SK-N-SH treated with all-trans-retinoic acid at 6 μM for 48 hours (cell line): Measurements from ENCODE around the gene WFDC10A.
A peak's percentile ranks its signal among the peaks of the same experiment; 100 is the strongest.

Source experiments
- ATAC-seq: fragments of 200-7000 bp; cut with Tn5 transposase; 3 replicates; pipeline ENCODE4 v1.9.1; 2020; ENCODE audit warnings: mild to moderate bottlenecking, moderate library complexity
- ARNTL ChIP-seq: fragments of 450-650 bp; formaldehyde crosslinking; IDR thresholded peaks from 2 replicates; pipeline ENCODE4 v1.5.0; 2020; ENCODE audit warnings: low read depth, mild to moderate bottlenecking, moderate library complexity, borderline replicate concordance
- CREB5 ChIP-seq: fragments of 250-450 bp; sonication (Bioruptor Pico); IDR thresholded peaks from 2 replicates; pipeline ENCODE4 v1.5.1; 2020; ENCODE audit warnings: low read depth, mild to moderate bottlenecking, moderate library complexity
- CSDC2 ChIP-seq: fragments of 250-450 bp; sonication (Bioruptor Pico); IDR thresholded peaks from 2 replicates; pipeline ENCODE4 v1.5.0; 2020; ENCODE audit warnings: mild to moderate bottlenecking, moderate library complexity
- CSRNP3 ChIP-seq: fragments of 250-450 bp; sonication (Bioruptor Pico); IDR thresholded peaks from 2 replicates; pipeline ENCODE4 v1.5.1; 2021; ENCODE audit warnings: mild to moderate bottlenecking, moderate library complexity
- ESRRG ChIP-seq: fragments of 250-450 bp; sonication (Bioruptor Pico); IDR thresholded peaks from 2 replicates; pipeline ENCODE4 v1.6.1; 2021; ENCODE audit warnings: mild to moderate bottlenecking
- GLIS3 ChIP-seq: fragments of 250-450 bp; sonication (Bioruptor Pico); IDR thresholded peaks from 2 replicates; pipeline ENCODE4 v1.5.0; 2020; ENCODE audit warnings: mild to moderate bottlenecking, moderate library complexity
- ISL1 ChIP-seq: fragments of 250-450 bp; sonication (Bioruptor Pico); IDR thresholded peaks from 2 replicates; pipeline ENCODE4 v2.1.2; 2022; ENCODE audit warnings: mild to moderate bottlenecking, moderate library complexity
- OSR1 ChIP-seq: fragments of 250-450 bp; sonication (Bioruptor Pico); IDR thresholded peaks from 2 replicates; pipeline ENCODE4 v1.8.0; 2022; ENCODE audit warnings: moderate library complexity, mild to moderate bottlenecking, inconsistent platforms
- PATZ1 ChIP-seq: fragments of 250-450 bp; sonication (Bioruptor Pico); IDR thresholded peaks from 2 replicates; pipeline ENCODE4 v1.8.0; 2020; ENCODE audit warnings: mild to moderate bottlenecking, moderate library complexity, borderline replicate concordance
- PPARA ChIP-seq: fragments of 250-450 bp; sonication (Bioruptor Pico); IDR thresholded peaks from 2 replicates; pipeline ENCODE4 v1.5.0; 2020; ENCODE audit warnings: mild to moderate bottlenecking, borderline replicate concordance
- RARB ChIP-seq: fragments of 250-450 bp; sonication (Bioruptor Pico); IDR thresholded peaks from 2 replicates; pipeline ENCODE4 v1.8.0; 2021; ENCODE audit warnings: mild to moderate bottlenecking, moderate library complexity
- SNAI2 ChIP-seq: fragments of 250-450 bp; sonication (Bioruptor Pico); IDR thresholded peaks from 2 replicates; pipeline ENCODE4 v1.5.0; 2020; ENCODE audit warnings: mild to moderate bottlenecking, moderate library complexity
- TCF4 ChIP-seq: fragments of 250-450 bp; sonication (Bioruptor Pico); IDR thresholded peaks from 2 replicates; pipeline ENCODE4 v1.8.0; 2021; ENCODE audit warnings: mild to moderate bottlenecking, moderate library complexity, borderline replicate concordance
- TOX ChIP-seq: fragments of 250-450 bp; sonication (Bioruptor Pico); IDR thresholded peaks from 2 replicates; pipeline ENCODE4 v1.8.0; 2021; ENCODE audit warnings: mild to moderate bottlenecking, moderate library complexity, borderline replicate concordance
- TSHZ2 ChIP-seq: fragments of 250-450 bp; sonication (Bioruptor Pico); IDR thresholded peaks from 2 replicates; pipeline ENCODE4 v1.5.0; 2020; ENCODE audit warnings: mild to moderate bottlenecking, moderate library complexity
- ZC3H10 ChIP-seq: fragments of 250-450 bp; sonication (Bioruptor Pico); IDR thresholded peaks from 2 replicates; pipeline ENCODE4 v1.5.1; 2021; ENCODE audit warnings: mild to moderate bottlenecking, moderate library complexity
- ZFP3 ChIP-seq: fragments of 250-450 bp; sonication (Bioruptor Pico); IDR thresholded peaks from 2 replicates; pipeline ENCODE4 v1.5.0; 2020; ENCODE audit warnings: mild to moderate bottlenecking, moderate library complexity
- ZFP30 ChIP-seq: fragments of 450-650 bp; formaldehyde crosslinking; IDR thresholded peaks from 2 replicates; pipeline ENCODE4 v1.5.0; 2022; ENCODE audit warnings: mild to moderate bottlenecking, moderate library complexity
- ZNF565 ChIP-seq: fragments of 450-650 bp; formaldehyde crosslinking; conservative IDR thresholded peaks from 2 replicates; pipeline ENCODE4 v1.5.0; 2020; ENCODE audit warnings: low read depth, mild to moderate bottlenecking, moderate library complexity
- ZNF8 ChIP-seq: fragments of 450-650 bp; formaldehyde crosslinking; IDR thresholded peaks from 2 replicates; pipeline ENCODE4 v1.5.0; 2020; ENCODE audit warnings: mild to moderate bottlenecking, moderate library complexity
- TF ChIP-seq, protein P1 (sequence below): fragments of 250-450 bp; sonication (Bioruptor Pico); IDR thresholded peaks from 2 replicates; pipeline ENCODE4 v1.8.0; 2021; ENCODE audit warnings: low read depth, mild to moderate bottlenecking, moderate library complexity, borderline replicate concordance

The WFDC10A gene

GRCh38 chr20:45595235-45595634 lies 34.3 kb upstream of the WFDC10A start:
- TF ChIP-seq, protein P1, sequence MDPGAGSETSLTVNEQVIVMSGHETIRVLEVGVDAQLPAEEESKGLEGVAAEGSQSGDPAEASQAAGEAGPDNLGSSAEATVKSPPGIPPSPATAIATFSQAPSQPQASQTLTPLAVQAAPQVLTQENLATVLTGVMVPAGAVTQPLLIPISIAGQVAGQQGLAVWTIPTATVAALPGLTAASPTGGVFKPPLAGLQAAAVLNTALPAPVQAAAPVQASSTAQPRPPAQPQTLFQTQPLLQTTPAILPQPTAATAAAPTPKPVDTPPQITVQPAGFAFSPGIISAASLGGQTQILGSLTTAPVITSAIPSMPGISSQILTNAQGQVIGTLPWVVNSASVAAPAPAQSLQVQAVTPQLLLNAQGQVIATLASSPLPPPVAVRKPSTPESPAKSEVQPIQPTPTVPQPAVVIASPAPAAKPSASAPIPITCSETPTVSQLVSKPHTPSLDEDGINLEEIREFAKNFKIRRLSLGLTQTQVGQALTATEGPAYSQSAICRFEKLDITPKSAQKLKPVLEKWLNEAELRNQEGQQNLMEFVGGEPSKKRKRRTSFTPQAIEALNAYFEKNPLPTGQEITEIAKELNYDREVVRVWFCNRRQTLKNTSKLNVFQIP (CRISPR knock-in tag), result no peak
- TF ChIP-seq RARB (CRISPR knock-in tag) (no peak), SNAI2 (CRISPR knock-in tag) (no peak), ZNF8 (CRISPR knock-in tag) (no peak), OSR1 (CRISPR knock-in tag) (no peak), ZFP3 (CRISPR knock-in tag) (no peak)
- no peak for ATAC-seq

GRCh38 chr20:45607810-45608209 lies 21.7 kb upstream of the WFDC10A start:
- no peak for ATAC-seq
- TF ChIP-seq PPARA (no peak), CREB5 (CRISPR knock-in tag) (no peak), CSDC2 (no peak), GLIS3 (CRISPR knock-in tag) (no peak), CSRNP3 (CRISPR knock-in tag) (no peak), PATZ1 (CRISPR knock-in tag) (no peak), ZC3H10 (CRISPR knock-in tag) (no peak), ESRRG (CRISPR knock-in tag) (no peak), TOX (CRISPR knock-in tag) (no peak), ZFP30 (no peak), ZFP3 (CRISPR knock-in tag) (no peak), ZNF8 (CRISPR knock-in tag) (no peak), SNAI2 (CRISPR knock-in tag) (no peak), ARNTL (no peak)
- TF ChIP-seq, protein P1 (CRISPR knock-in tag), result no peak

GRCh38 chr20:45611054-45611453 lies 18.5 kb upstream of the WFDC10A start:
- no peak for TF ChIP-seq CREB5 (CRISPR knock-in tag)
- TF ChIP-seq TSHZ2 (CRISPR knock-in tag), result no peak
- TF ChIP-seq ISL1 (CRISPR knock-in tag), result no peak
- no peak for TF ChIP-seq ZNF8 (CRISPR knock-in tag)
- no peak for TF ChIP-seq PATZ1 (CRISPR knock-in tag)
- TF ChIP-seq OSR1 (CRISPR knock-in tag), result no peak
- TF ChIP-seq ZNF565 (CRISPR knock-in tag), result no peak
- no peak for TF ChIP-seq ZFP30
- no peak for TF ChIP-seq TCF4 (CRISPR knock-in tag)
- TF ChIP-seq ARNTL, result no peak
- no peak for TF ChIP-seq SNAI2 (CRISPR knock-in tag)
- no peak for TF ChIP-seq TOX (CRISPR knock-in tag)
- ATAC-seq, result peak; percentile 25; the same call in 2 of the 3 replicates
